Measurements from ENCODE around the gene ORAI3.

DNA sequence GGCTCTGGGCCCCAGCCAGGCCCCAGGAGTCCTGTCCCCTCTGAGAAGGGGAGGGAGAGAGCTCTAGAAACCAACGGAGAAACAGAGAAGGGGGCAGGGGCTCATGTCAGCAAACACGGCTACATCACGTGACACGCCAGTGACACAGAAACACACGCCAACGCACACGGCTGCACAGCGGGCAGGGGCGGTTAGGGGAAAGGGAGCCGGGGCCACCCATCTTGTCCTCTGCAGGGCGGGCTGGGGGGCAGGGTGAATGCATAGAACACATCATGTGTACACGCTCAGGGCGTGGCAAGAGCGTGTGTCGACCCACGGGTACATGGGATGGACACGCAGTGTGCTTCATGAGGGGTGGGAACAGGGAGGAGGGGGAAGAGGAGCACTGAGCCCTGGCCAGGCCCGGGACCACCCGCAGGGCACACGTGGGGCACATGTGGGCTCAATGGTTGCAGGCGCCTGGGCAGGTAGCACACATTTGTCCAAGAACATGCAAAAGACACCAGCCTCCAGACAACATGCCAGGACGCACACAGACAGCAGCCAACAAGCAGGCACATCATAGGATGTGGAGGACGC is 40.7 kb downstream of the ORAI3 start:
- TF ChIP-seq, protein P1, sequence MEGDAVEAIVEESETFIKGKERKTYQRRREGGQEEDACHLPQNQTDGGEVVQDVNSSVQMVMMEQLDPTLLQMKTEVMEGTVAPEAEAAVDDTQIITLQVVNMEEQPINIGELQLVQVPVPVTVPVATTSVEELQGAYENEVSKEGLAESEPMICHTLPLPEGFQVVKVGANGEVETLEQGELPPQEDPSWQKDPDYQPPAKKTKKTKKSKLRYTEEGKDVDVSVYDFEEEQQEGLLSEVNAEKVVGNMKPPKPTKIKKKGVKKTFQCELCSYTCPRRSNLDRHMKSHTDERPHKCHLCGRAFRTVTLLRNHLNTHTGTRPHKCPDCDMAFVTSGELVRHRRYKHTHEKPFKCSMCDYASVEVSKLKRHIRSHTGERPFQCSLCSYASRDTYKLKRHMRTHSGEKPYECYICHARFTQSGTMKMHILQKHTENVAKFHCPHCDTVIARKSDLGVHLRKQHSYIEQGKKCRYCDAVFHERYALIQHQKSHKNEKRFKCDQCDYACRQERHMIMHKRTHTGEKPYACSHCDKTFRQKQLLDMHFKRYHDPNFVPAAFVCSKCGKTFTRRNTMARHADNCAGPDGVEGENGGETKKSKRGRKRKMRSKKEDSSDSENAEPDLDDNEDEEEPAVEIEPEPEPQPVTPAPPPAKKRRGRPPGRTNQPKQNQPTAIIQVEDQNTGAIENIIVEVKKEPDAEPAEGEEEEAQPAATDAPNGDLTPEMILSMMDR (conservative IDR thresholded peaks at IDR 0.05; ENCODE audit: low read length), result no peak
- TF ChIP-seq EZH2phosphoT487 (IDR thresholded peaks at IDR 0.05; ENCODE audit: borderline replicate concordance, low read depth, low read length), result no peak
